ENCODE measurements around the gene MBD3. TPM values are rescaled to one million over a fixed set of nuclear protein-coding genes. Genes with fewer than 3 reads are reported as not detected.
"Not testable (repeated sequence)": the region's sequence is repeated elsewhere in the genome, so short reads cannot be mapped to it uniquely, and the experiment has no call there.

The MBD3 gene
- total and polyA plus RNA-seq, 10 donors, result 57.4 to 177 (median 75.6) TPM

DNA sequence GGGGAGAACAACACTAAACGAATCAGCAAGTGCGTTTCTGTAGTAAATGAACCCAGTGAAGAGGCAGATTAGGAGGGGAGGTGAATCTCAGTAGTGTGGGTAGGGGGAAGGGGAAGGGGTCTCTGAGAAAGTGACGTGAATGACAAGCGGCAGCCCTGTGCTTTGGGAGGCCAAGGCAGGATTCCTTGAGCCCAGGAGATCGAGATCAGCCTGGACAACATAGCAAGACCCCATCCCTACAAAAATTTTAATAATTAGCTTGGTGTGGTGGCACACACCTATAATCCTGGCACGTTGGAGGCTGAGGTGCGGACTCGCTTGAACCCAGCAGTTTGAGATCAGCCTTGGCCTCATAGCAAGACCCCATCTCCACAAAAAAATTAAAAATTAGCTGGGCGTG, 60.7 kb downstream of the MBD3 start:
- TF ChIP-seq POLR2A (IDR thresholded peaks at IDR 0.05) (no peak), POLR2AphosphoS5 (IDR thresholded peaks at IDR 0.05) (no peak)
- TF ChIP-seq, protein P1, sequence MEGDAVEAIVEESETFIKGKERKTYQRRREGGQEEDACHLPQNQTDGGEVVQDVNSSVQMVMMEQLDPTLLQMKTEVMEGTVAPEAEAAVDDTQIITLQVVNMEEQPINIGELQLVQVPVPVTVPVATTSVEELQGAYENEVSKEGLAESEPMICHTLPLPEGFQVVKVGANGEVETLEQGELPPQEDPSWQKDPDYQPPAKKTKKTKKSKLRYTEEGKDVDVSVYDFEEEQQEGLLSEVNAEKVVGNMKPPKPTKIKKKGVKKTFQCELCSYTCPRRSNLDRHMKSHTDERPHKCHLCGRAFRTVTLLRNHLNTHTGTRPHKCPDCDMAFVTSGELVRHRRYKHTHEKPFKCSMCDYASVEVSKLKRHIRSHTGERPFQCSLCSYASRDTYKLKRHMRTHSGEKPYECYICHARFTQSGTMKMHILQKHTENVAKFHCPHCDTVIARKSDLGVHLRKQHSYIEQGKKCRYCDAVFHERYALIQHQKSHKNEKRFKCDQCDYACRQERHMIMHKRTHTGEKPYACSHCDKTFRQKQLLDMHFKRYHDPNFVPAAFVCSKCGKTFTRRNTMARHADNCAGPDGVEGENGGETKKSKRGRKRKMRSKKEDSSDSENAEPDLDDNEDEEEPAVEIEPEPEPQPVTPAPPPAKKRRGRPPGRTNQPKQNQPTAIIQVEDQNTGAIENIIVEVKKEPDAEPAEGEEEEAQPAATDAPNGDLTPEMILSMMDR (IDR thresholded peaks at IDR 0.05 in 8 of 11, conservative IDR thresholded peaks at IDR 0.05 in 3 of 11), result no peak
- H3K4me3 ChIP-seq, result no peak overlapping the region
- no peak overlapping the region for H3K27ac ChIP-seq
- 82 to 88% (median 86%) methylated on average over 9 of the region's 9 CpGs for WGBS, 5 donors
- no peaks in the 10 kb centered on the region for H3K36me3 ChIP-seq
- peaks cover 0 to 90% (median 16%) of the 10 kb centered on the region in 7 donors for H3K27me3 ChIP-seq (replicated peaks in 1 of 7)
- intact Hi-C loops (cut with DNase I; ENCODE audit: low total_unique reads), result no loop called here
- DNase-seq, result no peak
- H3K9me3 ChIP-seq, result peaks cover 0 to 4% (median 0%) of the 10 kb centered on the region in 8 donors
- H3K4me1 ChIP-seq, result no peaks in the 10 kb centered on the region

DNA sequence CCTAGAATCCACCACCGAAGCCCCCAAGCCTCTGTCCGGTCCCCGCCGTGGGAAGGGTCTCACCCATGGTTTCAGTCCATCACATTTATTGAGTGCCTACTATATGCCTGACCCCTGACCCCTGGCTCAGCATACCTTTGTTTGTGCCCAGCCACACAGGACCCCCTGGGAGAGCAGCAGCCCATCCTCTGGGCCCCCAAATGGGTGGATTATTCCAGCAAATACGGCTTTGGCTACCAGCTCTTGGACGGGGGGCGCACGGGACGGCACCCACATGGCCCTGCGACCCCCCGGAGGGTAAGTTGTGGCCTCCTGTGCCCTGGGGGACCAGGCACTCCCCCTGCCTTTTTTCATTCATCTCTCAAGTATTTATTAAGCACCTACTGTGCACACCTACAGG, 61.1 kb downstream of the MBD3 start:
- 75 to 88% (median 86%) methylated on average over 11 of the region's 11 CpGs for WGBS, 5 donors
- no peak for TF ChIP-seq POLR2AphosphoS5 (IDR thresholded peaks at IDR 0.05)
- Histone ChIP-seq H3K4me3 (no peak overlapping the region), H3K9me3 (peaks cover 0 to 4% (median 0%) of the 10 kb centered on the region in 8 donors), H3K27me3 (replicated peaks in 1 of 7) (peaks cover 0 to 91% (median 17%) of the 10 kb centered on the region in 7 donors), H3K36me3 (no peaks in the 10 kb centered on the region), H3K27ac (no peak overlapping the region), H3K4me1 (no peaks in the 10 kb centered on the region)
- intact Hi-C loops (cut with DNase I; ENCODE audit: low total_unique reads), result no loop called here
- DNase-seq, result no peak

DNA sequence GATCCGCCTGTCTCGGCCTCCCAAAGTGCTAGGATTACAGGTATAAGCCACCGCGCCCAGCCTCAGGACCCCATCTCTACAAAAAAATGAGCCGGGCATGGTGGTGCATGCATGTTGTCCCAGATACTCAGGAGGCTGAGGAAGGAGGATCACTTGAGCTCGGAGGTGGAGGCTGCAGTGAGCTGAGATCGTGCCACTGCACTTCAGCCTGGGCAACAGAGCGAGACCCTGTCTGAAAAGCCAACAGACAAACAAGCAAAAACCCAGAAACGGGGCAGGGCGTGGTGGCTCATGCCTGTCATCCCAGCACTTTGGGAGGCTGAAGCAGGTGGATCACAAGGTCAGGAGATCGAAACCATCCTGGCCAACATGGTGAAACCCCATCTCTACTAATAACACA, 61.8 kb downstream of the MBD3 start:
- H3K9me3 ChIP-seq; intact Hi-C loops (cut with DNase I; ENCODE audit: low total_unique reads): not testable (repeated sequence)
- 86 to 96% (median 90%) methylated on average over 11 of the region's 11 CpGs for WGBS, 5 donors

DNA sequence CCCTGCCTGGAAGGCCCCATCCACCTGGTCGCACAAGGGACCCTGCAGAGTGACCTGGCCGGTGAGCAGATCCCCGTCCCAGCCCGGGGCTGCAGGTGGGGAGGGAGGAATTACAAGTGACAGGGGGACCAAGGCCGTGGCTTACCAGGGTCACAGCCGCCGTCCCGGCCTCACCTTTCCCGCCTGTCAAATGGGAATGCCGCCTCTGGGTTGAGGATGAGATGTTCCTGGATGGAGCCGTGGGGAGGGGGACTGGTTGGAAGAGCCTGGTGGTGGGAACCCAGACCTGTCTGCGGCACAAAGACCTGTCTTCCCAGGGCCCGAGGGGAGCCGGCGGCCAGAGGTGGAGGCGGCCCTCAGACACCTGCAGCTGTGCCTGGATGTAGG, 63.2 kb downstream of the MBD3 start:
- Histone ChIP-seq H3K4me1 (peaks cover 0 to 1% (median 0%) of the 10 kb centered on the region in 6 donors), H3K27ac (no peak overlapping the region), H3K36me3 (no peaks in the 10 kb centered on the region), H3K27me3 (replicated peaks in 1 of 7) (peaks cover 0 to 96% (median 39%) of the 10 kb centered on the region in 7 donors), H3K9me3 (no peaks in the 10 kb centered on the region), H3K4me3 (no peak overlapping the region)
- intact Hi-C loops (cut with DNase I; ENCODE audit: low total_unique reads), result no loop called here
- 78 to 83% (median 83%) methylated on average over 1 to 16 of the region's 16 CpGs for WGBS, 5 donors
- no peak for TF ChIP-seq POLR2AphosphoS5 (IDR thresholded peaks at IDR 0.05)
- TF ChIP-seq, protein P1 (IDR thresholded peaks at IDR 0.05 in 8 of 11, conservative IDR thresholded peaks at IDR 0.05 in 3 of 11), result no peak
- no peak for TF ChIP-seq POLR2A (IDR thresholded peaks at IDR 0.05)
- no peak for DNase-seq

More for the DNA sequence above, 61.8 kb downstream of the MBD3 start:
- DNase-seq, H3K4me1 ChIP-seq, H3K36me3 ChIP-seq, H3K27ac ChIP-seq, H3K4me3 ChIP-seq: not testable (repeated sequence)
- H3K27me3 ChIP-seq (replicated peaks in 1 of 7), result peaks cover 0 to 95% (median 25%) of the 10 kb centered on the region in 7 donors

DNA sequence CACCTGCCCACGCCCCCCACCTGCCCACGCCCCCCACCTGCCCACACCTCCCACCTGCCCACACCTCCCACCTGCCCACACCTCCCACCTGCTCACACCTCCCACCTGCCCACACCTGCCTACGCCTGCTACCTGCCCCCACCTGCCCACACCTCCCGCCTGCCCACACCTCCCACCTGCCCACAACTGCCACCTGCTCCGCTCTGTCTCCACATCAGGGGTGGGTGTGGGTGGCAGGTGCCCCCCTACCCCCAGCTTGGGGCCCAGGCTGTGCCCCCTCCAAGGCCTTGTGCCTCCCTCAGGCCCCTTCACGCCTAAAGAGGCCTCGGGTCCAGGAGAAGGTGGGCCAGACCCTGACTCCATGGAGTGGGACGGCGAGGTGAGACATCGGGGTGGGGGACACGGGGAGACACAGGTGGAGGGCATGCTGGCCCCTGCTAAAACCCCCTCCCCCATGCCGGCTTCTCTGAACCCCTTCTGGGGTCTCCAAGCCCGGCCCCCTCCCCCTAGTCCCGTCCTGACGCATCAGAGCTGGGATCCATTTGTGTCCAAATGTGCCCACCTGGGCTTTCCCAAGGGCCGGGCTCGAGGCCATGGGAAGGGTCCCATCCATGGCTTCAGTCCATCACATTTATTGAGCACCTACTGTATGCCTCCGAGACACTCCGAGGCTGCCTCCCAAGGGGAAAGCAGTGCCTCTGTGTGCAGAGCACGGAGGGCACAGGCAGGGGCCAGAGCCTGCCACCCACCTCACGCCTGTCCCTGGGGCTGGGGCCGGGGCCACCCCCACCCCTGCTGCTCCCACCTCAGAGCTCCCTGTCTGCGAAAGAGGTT, 63.9 kb downstream of the MBD3 start:
- intact Hi-C loops (cut with DNase I; ENCODE audit: low total_unique reads), result no loop called here

More for the DNA sequence above, 63.9 kb downstream of the MBD3 start:
- TF ChIP-seq POLR2AphosphoS5 (IDR thresholded peaks at IDR 0.05) (no peak), POLR2A (IDR thresholded peaks at IDR 0.05) (no peak)
- TF ChIP-seq, protein P1 (IDR thresholded peaks at IDR 0.05 in 8 of 11, conservative IDR thresholded peaks at IDR 0.05 in 3 of 11), result no peak
- DNase-seq, result no peak
- H3K27me3 ChIP-seq (replicated peaks in 1 of 7), result peaks cover 0 to 99% (median 45%) of the 10 kb centered on the region in 7 donors
- no peaks in the 10 kb centered on the region for H3K36me3 ChIP-seq
- H3K4me3 ChIP-seq, result no peak overlapping the region
- no peak overlapping the region for H3K27ac ChIP-seq
- H3K9me3 ChIP-seq, result no peaks in the 10 kb centered on the region
- WGBS, 5 donors, result 80 to 87% (median 83%) methylated on average over 10 to 23 of the region's 23 CpGs
- peaks cover 0 to 6% (median 3%) of the 10 kb centered on the region in 6 donors for H3K4me1 ChIP-seq

Measured in spleen (tissue), 11 donors.